ENCODE data around the gene TUBB1.

The TUBB1 gene

DNA sequence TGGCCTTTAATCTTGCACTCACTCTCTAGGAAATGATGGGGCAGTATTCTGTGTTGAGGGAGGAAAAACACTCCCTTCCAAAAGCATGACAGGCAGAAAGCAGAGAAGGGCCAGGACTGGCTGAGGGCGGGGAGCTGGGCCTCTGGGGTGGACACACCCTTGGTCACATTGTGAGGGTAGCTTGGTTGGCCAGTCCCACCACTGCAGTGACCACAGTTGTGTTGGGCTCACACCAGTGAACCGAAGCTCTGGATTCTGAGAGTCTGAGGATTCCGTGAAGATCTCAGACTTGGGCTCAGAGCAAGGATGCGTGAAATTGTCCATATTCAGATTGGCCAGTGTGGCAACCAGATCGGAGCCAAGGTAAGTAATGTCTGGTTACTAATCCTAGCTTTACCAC is at the start of gene TUBB1:
TSS of gene TUBB1 (plus strand) at position 213 of the 400 bp plus-strand sequence. CDS start at position 307, 94 bp downstream.
- Histone ChIP-seq H3K36me3 (ENCODE audit: insufficient read depth, low read length) (peaks cover 6% of the 10 kb centered on the region; the same call in 1 of the 2 replicates), H3K27me3 (ENCODE audit: insufficient read depth, low read length, poor library complexity, severe bottlenecking) (no peaks in the 10 kb centered on the region), H3K9ac (ENCODE audit: low read depth, low read length, poor library complexity, severe bottlenecking) (no peak within 1 kb of the TSS), H2AFZ (ENCODE audit: low read length) (no peak within 1 kb of the TSS), H3K4me2 (ENCODE audit: low read depth, low read length, poor library complexity, severe bottlenecking) (no peak within 1 kb of the TSS), H3K9me3 (ENCODE audit: insufficient read depth, low read depth, low read length) (no peaks in the 10 kb centered on the region), H3K4me3 (ENCODE audit: low read length, poor library complexity, severe bottlenecking) (no peak within 1 kb of the TSS), H3K9me2 (replicated peaks; ENCODE audit: low read depth, low read length) (no peaks in the 10 kb centered on the region), H4K20me1 (ENCODE audit: insufficient read depth, low read length, poor library complexity, severe bottlenecking) (no peaks in the 10 kb centered on the region), H3K4me1 (ENCODE audit: insufficient read depth, low read length, poor library complexity, severe bottlenecking) (peaks cover 7% of the 10 kb centered on the region), H3K79me2 (ENCODE audit: insufficient read depth, low read length) (no peaks in the 10 kb centered on the region), H3F3A (ENCODE audit: low read depth) (no peaks in the 10 kb centered on the region)
- no peak for TF ChIP-seq EZH2phosphoT487 (IDR thresholded peaks at IDR 0.05; ENCODE audit: borderline replicate concordance)
- TF ChIP-seq CTCF (conservative IDR thresholded peaks at IDR 0.05; ENCODE audit: low read length): no peak

GRCh38 chr20:58969439-58969838 is 49.8 kb upstream of the TUBB1 start:
- no peak overlapping the region for H3K4me2 ChIP-seq (ENCODE audit: low read depth, low read length, poor library complexity, severe bottlenecking)
- H3K79me2 ChIP-seq (ENCODE audit: insufficient read depth, low read length): no peaks in the 10 kb centered on the region
- TF ChIP-seq EZH2phosphoT487 (IDR thresholded peaks at IDR 0.05; ENCODE audit: borderline replicate concordance) (no peak), CTCF (conservative IDR thresholded peaks at IDR 0.05; ENCODE audit: low read length) (no peak)

GRCh38 chr20:58970146-58970545 is 49.1 kb upstream of the TUBB1 start:
- H3K27me3 ChIP-seq (ENCODE audit: insufficient read depth, low read length, poor library complexity, severe bottlenecking): peaks cover 6% of the 10 kb centered on the region
- no peaks in the 10 kb centered on the region for H3K36me3 ChIP-seq (ENCODE audit: insufficient read depth, low read length)
- H3K4me2 ChIP-seq (ENCODE audit: low read depth, low read length, poor library complexity, severe bottlenecking): no peak overlapping the region

More at GRCh38 chr20:58969439-58969838, 49.8 kb upstream of the TUBB1 start:
- Histone ChIP-seq H3K27me3 (ENCODE audit: insufficient read depth, low read length, poor library complexity, severe bottlenecking) (peaks cover 6% of the 10 kb centered on the region), H3K9ac (ENCODE audit: low read depth, low read length, poor library complexity, severe bottlenecking) (no peak overlapping the region), H2AFZ (ENCODE audit: low read length) (no peak overlapping the region), H3K9me3 (ENCODE audit: insufficient read depth, low read depth, low read length) (no peaks in the 10 kb centered on the region), H3K9me2 (replicated peaks; ENCODE audit: low read depth, low read length) (no peaks in the 10 kb centered on the region), H3K4me1 (ENCODE audit: insufficient read depth, low read length, poor library complexity, severe bottlenecking) (no peaks in the 10 kb centered on the region), H4K20me1 (ENCODE audit: insufficient read depth, low read length, poor library complexity, severe bottlenecking) (no peaks in the 10 kb centered on the region), H3K36me3 (ENCODE audit: insufficient read depth, low read length) (no peaks in the 10 kb centered on the region), H3F3A (ENCODE audit: low read depth) (no peaks in the 10 kb centered on the region), H3K4me3 (ENCODE audit: low read length, poor library complexity, severe bottlenecking) (no peak overlapping the region)

More at GRCh38 chr20:58970146-58970545, 49.1 kb upstream of the TUBB1 start:
- Histone ChIP-seq H3K9me2 (replicated peaks; ENCODE audit: low read depth, low read length) (no peaks in the 10 kb centered on the region), H2AFZ (ENCODE audit: low read length) (no peak overlapping the region), H4K20me1 (ENCODE audit: insufficient read depth, low read length, poor library complexity, severe bottlenecking) (no peaks in the 10 kb centered on the region), H3K9me3 (ENCODE audit: insufficient read depth, low read depth, low read length) (no peaks in the 10 kb centered on the region), H3K9ac (ENCODE audit: low read depth, low read length, poor library complexity, severe bottlenecking) (no peak overlapping the region), H3K79me2 (ENCODE audit: insufficient read depth, low read length) (no peaks in the 10 kb centered on the region), H3F3A (ENCODE audit: low read depth) (no peaks in the 10 kb centered on the region), H3K4me3 (ENCODE audit: low read length, poor library complexity, severe bottlenecking) (no peak overlapping the region), H3K4me1 (ENCODE audit: insufficient read depth, low read length, poor library complexity, severe bottlenecking) (no peaks in the 10 kb centered on the region)
- TF ChIP-seq CTCF (conservative IDR thresholded peaks at IDR 0.05; ENCODE audit: low read length): no peak
- no peak for TF ChIP-seq EZH2phosphoT487 (IDR thresholded peaks at IDR 0.05; ENCODE audit: borderline replicate concordance)

Measured in Loucy (cell line).